ENCODE data around the gene NPC2. TPM values are rescaled to one million over a fixed set of nuclear protein-coding genes. Genes with fewer than 3 reads are reported as not detected.
A peak's percentile ranks its signal among the peaks of the same experiment; 100 is the strongest.
"Not testable (repeated sequence)": the region's sequence is repeated elsewhere in the genome, so short reads cannot be mapped to it uniquely, and the experiment has no call there.

NPC2 gene
- total RNA-seq, 1 donor from 2014 or later = 93.5 TPM

DNA sequence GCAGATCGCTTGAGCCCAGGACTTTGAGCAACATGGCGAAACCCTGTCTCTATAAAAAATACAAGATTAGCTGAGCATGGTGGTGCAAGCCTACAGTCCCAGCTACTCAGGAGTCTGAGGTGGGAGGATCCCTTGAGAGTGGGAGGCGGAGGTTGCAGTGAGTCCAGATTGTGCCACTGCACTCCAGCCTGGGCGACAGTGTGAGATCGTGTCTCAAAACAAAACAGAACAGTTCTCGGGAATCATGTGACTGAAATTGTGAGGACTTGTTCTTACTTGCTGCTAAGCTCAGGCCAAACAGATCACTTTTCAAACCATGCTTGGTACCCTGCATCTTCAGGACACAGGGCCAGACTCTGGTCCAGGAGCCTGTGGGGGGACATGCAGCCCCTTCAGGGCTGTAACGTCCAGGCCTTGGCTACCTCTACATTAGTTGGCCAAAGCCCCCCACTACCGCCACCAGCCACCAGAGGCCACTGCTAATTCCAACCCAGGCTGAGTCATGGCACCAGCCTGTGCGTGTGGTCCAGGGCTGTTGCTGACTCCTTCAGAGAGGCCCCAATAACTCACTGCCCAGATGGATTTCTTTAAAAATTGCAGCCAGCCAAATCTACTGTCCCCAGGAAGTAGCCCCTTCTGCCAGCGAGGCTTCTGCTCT, 33.7 kb downstream of the NPC2 start:
- Histone ChIP-seq H3K4me3 (no peak overlapping the region), H3K36me3 (no peaks in the 10 kb centered on the region), H3K4me1 (no peaks in the 10 kb centered on the region), H3K27ac (replicated peaks) (no peak overlapping the region), H3K9me3 (replicated peaks) (no peaks in the 10 kb centered on the region), H3K27me3 (ENCODE audit: low read depth) (no peaks in the 10 kb centered on the region)
- TF ChIP-seq, protein P1, sequence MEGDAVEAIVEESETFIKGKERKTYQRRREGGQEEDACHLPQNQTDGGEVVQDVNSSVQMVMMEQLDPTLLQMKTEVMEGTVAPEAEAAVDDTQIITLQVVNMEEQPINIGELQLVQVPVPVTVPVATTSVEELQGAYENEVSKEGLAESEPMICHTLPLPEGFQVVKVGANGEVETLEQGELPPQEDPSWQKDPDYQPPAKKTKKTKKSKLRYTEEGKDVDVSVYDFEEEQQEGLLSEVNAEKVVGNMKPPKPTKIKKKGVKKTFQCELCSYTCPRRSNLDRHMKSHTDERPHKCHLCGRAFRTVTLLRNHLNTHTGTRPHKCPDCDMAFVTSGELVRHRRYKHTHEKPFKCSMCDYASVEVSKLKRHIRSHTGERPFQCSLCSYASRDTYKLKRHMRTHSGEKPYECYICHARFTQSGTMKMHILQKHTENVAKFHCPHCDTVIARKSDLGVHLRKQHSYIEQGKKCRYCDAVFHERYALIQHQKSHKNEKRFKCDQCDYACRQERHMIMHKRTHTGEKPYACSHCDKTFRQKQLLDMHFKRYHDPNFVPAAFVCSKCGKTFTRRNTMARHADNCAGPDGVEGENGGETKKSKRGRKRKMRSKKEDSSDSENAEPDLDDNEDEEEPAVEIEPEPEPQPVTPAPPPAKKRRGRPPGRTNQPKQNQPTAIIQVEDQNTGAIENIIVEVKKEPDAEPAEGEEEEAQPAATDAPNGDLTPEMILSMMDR (IDR thresholded peaks at IDR 0.05; ENCODE audit: borderline replicate concordance) = peak; percentile 60
- intact Hi-C loops (cut with micrococcal nuclease) = no loop called here
- DNase-seq = no peak

DNA sequence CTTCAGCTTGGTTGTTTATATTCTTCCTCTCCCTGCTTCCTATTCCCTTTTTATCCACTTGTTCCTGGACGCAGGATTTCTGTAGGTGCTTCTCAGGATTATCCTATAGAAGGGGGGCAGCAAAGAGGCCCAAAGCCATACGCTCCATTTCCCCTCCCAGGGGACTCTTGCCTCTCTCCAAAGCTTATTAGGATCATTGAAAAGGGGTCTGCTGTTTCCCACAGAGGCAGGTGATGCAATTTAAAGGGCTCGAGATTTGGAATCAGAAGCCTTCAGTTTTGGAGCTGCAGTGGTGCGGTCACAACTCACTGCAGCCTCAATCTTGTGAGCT, 35.6 kb downstream of the NPC2 start:
- TF ChIP-seq, protein P1 (IDR thresholded peaks at IDR 0.05; ENCODE audit: borderline replicate concordance) = no peak
- no peaks in the 10 kb centered on the region for H3K4me1 ChIP-seq
- no peak overlapping the region for H3K27ac ChIP-seq (replicated peaks)
- no peak for DNase-seq
- no peaks in the 10 kb centered on the region for H3K9me3 ChIP-seq (replicated peaks)
- intact Hi-C loops (cut with micrococcal nuclease) = no loop called here
- H3K27me3 ChIP-seq (ENCODE audit: low read depth) = no peaks in the 10 kb centered on the region
- no peaks in the 10 kb centered on the region for H3K36me3 ChIP-seq
- H3K4me3 ChIP-seq = no peak overlapping the region

DNA sequence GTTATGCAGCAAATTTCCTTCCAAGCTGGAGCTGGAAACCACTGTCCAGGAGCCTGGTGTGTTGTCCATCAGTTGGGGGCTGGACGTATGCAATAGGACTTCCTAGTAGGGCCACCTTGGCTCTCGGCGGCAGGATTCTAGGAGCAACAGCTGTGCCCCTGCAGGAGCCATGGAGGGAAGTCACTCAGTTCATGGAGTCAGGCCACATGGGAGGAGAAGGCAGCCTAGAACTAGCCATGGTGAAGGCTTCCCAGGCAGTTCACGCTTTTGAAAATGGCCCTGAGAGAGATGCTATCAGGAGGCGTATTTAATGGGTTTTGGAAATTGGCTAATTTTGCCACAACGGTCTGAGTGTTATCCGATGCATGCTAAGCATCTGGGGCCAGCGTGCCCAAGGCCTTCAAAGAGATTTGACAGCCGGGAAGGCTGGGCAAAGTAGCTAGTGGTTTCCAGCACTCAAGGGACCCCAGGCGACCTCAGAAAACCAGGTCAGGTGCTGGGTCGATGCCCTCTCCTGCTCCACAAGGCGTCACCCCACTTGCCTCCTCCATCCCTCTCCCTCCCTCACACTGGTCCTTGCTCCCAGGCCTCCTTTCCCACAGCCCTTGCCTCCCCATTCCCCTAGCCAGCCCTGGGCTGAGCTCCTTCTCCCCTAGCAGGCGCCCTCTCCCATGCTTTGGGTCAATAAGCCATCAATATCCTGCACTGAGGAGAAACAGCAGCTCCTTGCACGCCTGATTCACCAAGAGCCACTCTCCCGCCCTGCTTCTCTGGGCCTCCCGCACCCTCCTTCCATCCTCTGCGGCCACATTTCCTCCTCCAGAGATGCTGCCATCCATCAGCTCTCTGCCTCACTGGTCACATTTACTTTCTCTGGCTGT, 36.2 kb downstream of the NPC2 start:
- TF ChIP-seq, protein P1 (IDR thresholded peaks at IDR 0.05; ENCODE audit: borderline replicate concordance) = no peak
- Histone ChIP-seq H3K9me3 (replicated peaks) (no peaks in the 10 kb centered on the region), H3K36me3 (no peaks in the 10 kb centered on the region), H3K27ac (replicated peaks) (no peak overlapping the region), H3K27me3 (ENCODE audit: low read depth) (no peaks in the 10 kb centered on the region), H3K4me3 (no peak overlapping the region), H3K4me1 (no peaks in the 10 kb centered on the region)
- intact Hi-C loops (cut with micrococcal nuclease) = no loop called here
- no peak for DNase-seq

DNA sequence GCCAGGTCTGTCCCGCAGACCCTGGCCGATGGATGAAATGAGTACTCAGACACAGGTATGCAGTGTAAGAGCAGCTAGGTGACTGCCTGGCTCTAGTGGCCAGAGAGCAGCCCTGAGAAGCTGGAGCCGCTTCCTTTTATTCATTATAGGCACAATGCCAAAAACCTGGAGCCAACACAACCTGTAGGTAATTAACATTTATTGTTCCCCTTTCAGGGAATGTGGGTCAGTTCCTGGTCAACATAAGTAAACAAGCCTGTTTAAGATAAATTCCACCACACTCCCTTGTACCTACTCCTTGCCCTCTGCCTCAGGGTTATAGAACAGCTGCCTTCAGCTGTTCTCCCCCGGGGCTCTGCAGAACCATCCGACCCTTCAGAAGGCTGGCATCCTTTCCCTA, 38.7 kb downstream of the NPC2 start:
- intact Hi-C loops (cut with micrococcal nuclease); H3K4me1 ChIP-seq; H3K9me3 ChIP-seq (replicated peaks); DNase-seq; H3K27me3 ChIP-seq (ENCODE audit: low read depth); H3K36me3 ChIP-seq; H3K4me3 ChIP-seq; H3K27ac ChIP-seq (replicated peaks): not testable (repeated sequence)

DNA sequence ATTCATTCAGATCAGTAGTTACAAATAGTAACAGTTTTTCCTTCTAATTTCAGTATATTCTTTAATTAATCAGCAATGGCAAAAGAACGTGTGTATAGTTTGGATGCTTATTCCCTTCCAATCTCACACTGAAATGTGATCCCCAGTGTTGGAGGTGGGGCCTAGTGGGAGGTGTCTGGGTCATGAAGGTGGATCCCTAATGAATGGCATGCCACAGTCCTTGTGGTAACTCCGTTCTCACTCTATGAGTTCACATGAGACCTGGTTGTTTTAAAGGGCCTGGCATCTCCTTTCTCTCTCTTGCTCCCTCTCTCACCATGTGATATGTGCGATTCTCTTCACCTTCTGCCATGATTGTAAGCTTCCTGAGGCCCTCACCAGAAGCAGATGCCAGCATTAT, 48.2 kb downstream of the NPC2 start:
- Histone ChIP-seq H3K4me1 (no peaks in the 10 kb centered on the region), H3K9me3 (replicated peaks) (no peaks in the 10 kb centered on the region), H3K27ac (replicated peaks) (no peak overlapping the region), H3K36me3 (no peaks in the 10 kb centered on the region), H3K4me3 (no peak overlapping the region), H3K27me3 (ENCODE audit: low read depth) (no peaks in the 10 kb centered on the region)
- intact Hi-C loops (cut with micrococcal nuclease) = no loop called here
- TF ChIP-seq, protein P1 (IDR thresholded peaks at IDR 0.05; ENCODE audit: borderline replicate concordance) = no peak
- DNase-seq = no peak

DNA sequence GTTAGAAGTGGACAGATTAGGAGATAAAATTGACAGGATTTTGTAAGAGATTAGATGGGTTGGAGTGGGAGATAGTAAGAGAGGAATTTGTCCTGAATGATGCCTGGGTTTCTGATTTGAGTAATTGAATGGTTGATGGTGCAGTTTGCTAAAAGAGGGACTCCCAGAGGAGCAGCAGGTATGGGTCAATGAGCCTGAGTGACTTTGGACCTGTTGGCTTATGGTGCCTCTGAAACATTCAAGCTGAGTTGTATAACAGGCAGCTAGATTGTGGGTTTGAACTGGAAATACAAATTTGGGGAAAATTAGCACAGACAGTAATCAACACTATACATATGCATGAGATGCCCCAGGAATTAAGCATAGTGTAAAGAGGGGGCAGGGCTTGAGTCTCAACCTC, 50.3 kb downstream of the NPC2 start:
- Histone ChIP-seq H3K4me3 (no peak overlapping the region), H3K27me3 (ENCODE audit: low read depth) (no peaks in the 10 kb centered on the region), H3K27ac (replicated peaks) (no peak overlapping the region), H3K9me3 (replicated peaks) (no peaks in the 10 kb centered on the region), H3K4me1 (no peaks in the 10 kb centered on the region), H3K36me3 (no peaks in the 10 kb centered on the region)
- DNase-seq = no peak
- TF ChIP-seq, protein P1 (IDR thresholded peaks at IDR 0.05; ENCODE audit: borderline replicate concordance) = no peak
- intact Hi-C loops (cut with micrococcal nuclease) = no loop called here
